SJCRH30 (cell line): ENCODE data around the gene ZNF451. TPM values are rescaled to one million over a fixed set of nuclear protein-coding genes. Genes with fewer than 3 reads are reported as not detected.
A peak's percentile ranks its signal among the peaks of the same experiment; 100 is the strongest.

Source experiments
- DNase-seq, 2 experiments: peaks; one replicate each; pipeline ENCODE4 v3.0.0-alpha.2; 2015 to 2020
- H3K27ac ChIP-seq: fragments of 250-450 bp; sonication (Bioruptor Pico); 2 replicates; pipeline ENCODE4 v1.5.1; 2020; ENCODE audit warnings: mild to moderate bottlenecking, moderate library complexity
- H3K27me3 ChIP-seq: fragments of 250-450 bp; sonication (Bioruptor Pico); 2 replicates; pipeline ENCODE4 v1.5.1; 2020; ENCODE audit warnings: mild to moderate bottlenecking, moderate library complexity
- H3K36me3 ChIP-seq: fragments of 250-450 bp; sonication (Bioruptor Pico); 2 replicates; pipeline ENCODE4 v1.5.1; 2020; ENCODE audit warnings: mild to moderate bottlenecking, moderate library complexity
- H3K4me1 ChIP-seq: fragments of 250-450 bp; sonication (Bioruptor Pico); 2 replicates; pipeline ENCODE4 v1.5.1; 2020; ENCODE audit warnings: mild to moderate bottlenecking, moderate library complexity
- H3K4me3 ChIP-seq: fragments of 250-450 bp; sonication (Bioruptor Pico); 2 replicates; pipeline ENCODE4 v1.5.1; 2020; ENCODE audit warnings: mild to moderate bottlenecking, moderate library complexity
- H3K9me3 ChIP-seq: fragments of 250-450 bp; sonication (Bioruptor Pico); replicated peaks from 2 replicates; pipeline ENCODE4 v1.5.1; 2020; ENCODE audit warnings: mild to moderate bottlenecking, moderate library complexity
- total RNA-seq: library from RNA; depleted of rRNA; stranded (reverse); fragments of >200 nt; shearing (Covaris generic); gene quantifications from 2 replicates; pipeline ENCODE4 v1.2.3, GENCODE V29; 2014

ZNF451 gene
- total RNA-seq, 1 experiment from 2014 or later: 40.3 TPM

- Histone ChIP-seq H3K4me1 (no peaks in the 10 kb centered on the region), H3K27me3 (no peaks in the 10 kb centered on the region), H3K4me3 (no peak overlapping the region), H3K27ac (no peak overlapping the region), H3K9me3 (no peaks in the 10 kb centered on the region), H3K36me3 (peaks cover 6% of the 10 kb centered on the region; the same call in 1 of the 2 replicates)
- DNase-seq: no peak
Observed at GRCh38 chr6:57159127-57159526, 69.1 kb downstream of the ZNF451 start.

GRCh38 chr6:57162028-57162427 lies 72.0 kb downstream of the ZNF451 start:
- no peaks in the 10 kb centered on the region for H3K27me3 ChIP-seq
- peaks cover 10% of the 10 kb centered on the region; the same call in 1 of the 2 replicates for H3K36me3 ChIP-seq
- peaks cover 3% of the 10 kb centered on the region; the same call in 1 of the 2 replicates for H3K9me3 ChIP-seq
- H3K27ac ChIP-seq: no peak overlapping the region
- no peak for DNase-seq
- H3K4me1 ChIP-seq: no peaks in the 10 kb centered on the region
- no peak overlapping the region for H3K4me3 ChIP-seq

GRCh38 chr6:57162516-57162915 lies 72.5 kb downstream of the ZNF451 start:
- Histone ChIP-seq H3K9me3 (peaks cover 3% of the 10 kb centered on the region; the same call in 1 of the 2 replicates), H3K4me1 (no peaks in the 10 kb centered on the region), H3K4me3 (no peak overlapping the region), H3K36me3 (peaks cover 10% of the 10 kb centered on the region; the same call in 1 of the 2 replicates), H3K27ac (no peak overlapping the region), H3K27me3 (no peaks in the 10 kb centered on the region)
- DNase-seq: no peak

GRCh38 chr6:57163956-57164355 lies 74.0 kb downstream of the ZNF451 start:
- no peak overlapping the region for H3K4me3 ChIP-seq
- peaks cover 3% of the 10 kb centered on the region; the same call in 1 of the 2 replicates for H3K9me3 ChIP-seq
- no peaks in the 10 kb centered on the region for H3K4me1 ChIP-seq
- peaks cover 7% of the 10 kb centered on the region; the same call in 1 of the 2 replicates for H3K36me3 ChIP-seq
- no peaks in the 10 kb centered on the region for H3K27me3 ChIP-seq
- no peak for DNase-seq
- no peak overlapping the region for H3K27ac ChIP-seq

GRCh38 chr6:57165080-57165479 lies 75.1 kb downstream of the ZNF451 start:
- Histone ChIP-seq H3K27me3 (no peaks in the 10 kb centered on the region), H3K4me1 (no peaks in the 10 kb centered on the region), H3K36me3 (peaks cover 7% of the 10 kb centered on the region; the same call in 1 of the 2 replicates), H3K4me3 (no peak overlapping the region), H3K27ac (no peak overlapping the region), H3K9me3 (peaks cover 3% of the 10 kb centered on the region; the same call in 1 of the 2 replicates)
- no peak for DNase-seq

DNA sequence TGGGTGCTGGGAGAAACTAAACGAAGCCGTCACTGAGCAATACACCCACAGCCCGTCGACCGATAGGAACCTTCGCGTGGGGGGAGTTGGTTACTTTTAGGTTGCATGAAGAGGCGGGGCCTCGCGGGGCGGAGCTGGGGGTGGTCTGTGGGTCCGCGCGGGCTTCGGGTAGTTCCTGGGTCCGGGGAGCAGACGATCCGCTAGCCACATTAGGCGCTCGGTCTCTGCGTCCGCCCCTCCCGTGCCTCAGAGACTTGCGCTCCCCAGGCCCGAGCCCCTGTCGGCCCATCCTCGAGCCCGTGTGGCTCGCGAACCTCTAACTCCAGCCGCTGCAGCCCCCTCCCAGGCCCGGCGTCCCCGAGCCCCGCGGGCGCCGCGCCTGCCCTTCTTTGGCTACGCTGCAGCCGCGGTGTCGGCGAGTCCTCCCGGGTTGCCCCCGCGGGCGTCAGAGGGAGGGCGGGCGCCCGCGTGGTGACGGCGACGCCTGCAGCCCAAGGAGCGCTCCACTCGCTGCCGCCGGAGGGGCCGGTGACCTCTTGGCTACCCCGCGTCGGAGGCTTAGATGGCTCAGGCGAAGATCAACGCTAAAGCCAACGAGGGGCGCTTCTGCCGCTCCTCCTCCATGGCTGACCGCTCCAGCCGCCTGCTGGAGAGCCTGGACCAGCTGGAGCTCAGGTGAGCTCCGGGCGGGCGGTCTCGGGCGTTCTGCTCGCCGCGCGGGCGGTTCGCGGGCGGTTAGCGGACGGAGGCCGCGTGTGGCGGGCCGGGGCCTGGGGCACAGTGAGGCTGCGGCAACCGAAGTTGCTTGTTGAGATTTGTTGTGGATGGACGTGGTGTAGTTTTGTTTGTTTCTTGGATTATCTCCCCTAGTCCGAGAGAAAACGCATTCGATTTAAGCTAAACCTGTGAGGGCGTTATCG lies 82.4 kb downstream of the ZNF451 start, which contains the start of gene BAG2:
TSS of gene BAG2 (plus strand) at position 191 of the 920 bp plus-strand sequence. CDS start at position 563, 372 bp downstream.
- Histone ChIP-seq H3K4me1 (peaks cover 8% of the 10 kb centered on the region), H3K27me3 (no peaks in the 10 kb centered on the region), H3K27ac (peak within 1 kb of the TSS; percentile 84), H3K4me3 (peak within 1 kb of the TSS; percentile 78), H3K36me3 (peaks cover 6% of the 10 kb centered on the region; the same call in 1 of the 2 replicates), H3K9me3 (no peaks in the 10 kb centered on the region)
- DNase-seq: peak; percentile 88 to 89

GRCh38 chr6:57173056-57173885 lies 83.3 kb downstream of the ZNF451 start:
- peaks cover 8% of the 10 kb centered on the region for H3K4me1 ChIP-seq
- peak; percentile 18 to 39 for DNase-seq
- H3K9me3 ChIP-seq: no peaks in the 10 kb centered on the region
- H3K27me3 ChIP-seq: no peaks in the 10 kb centered on the region
- peaks cover 6% of the 10 kb centered on the region; the same call in 1 of the 2 replicates for H3K36me3 ChIP-seq
- peak overlapping the region; percentile 78 for H3K4me3 ChIP-seq
- H3K27ac ChIP-seq: peak overlapping the region; percentile 84

DNA sequence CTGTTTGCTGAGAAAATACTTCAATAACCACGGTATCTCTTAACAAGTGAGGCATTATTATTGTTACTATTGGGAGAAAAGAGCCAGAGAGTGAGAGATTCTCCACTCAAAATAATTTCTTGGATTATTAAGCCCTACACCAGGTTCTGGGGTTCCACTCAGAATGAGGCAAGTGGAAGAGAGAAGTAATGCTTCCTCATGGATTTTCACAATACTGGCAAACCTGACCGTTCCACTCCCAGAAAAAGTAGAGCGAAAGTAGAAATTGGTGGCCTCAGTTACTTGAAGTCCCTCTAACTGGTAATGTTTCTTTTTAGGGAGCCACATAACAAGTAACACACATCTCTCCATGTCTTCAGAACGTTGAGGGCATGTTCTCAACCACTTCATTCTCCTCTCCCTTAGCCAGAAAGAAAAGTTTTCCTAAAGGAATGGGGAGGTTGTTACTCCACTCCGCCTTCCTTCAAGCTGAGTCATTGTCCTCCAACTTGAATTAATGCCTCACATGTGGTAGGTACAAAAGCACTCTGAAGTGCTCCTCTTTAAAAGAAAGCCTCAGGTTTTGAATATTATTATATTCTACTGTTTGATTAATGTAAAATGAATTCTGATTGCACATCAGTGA lies 84.0 kb downstream of the ZNF451 start:
- peaks cover 8% of the 10 kb centered on the region for H3K4me1 ChIP-seq
- no peak overlapping the region for H3K27ac ChIP-seq
- DNase-seq: peak in 1 of 2 experiments; percentile 11
- H3K27me3 ChIP-seq: no peaks in the 10 kb centered on the region
- no peaks in the 10 kb centered on the region for H3K9me3 ChIP-seq
- H3K36me3 ChIP-seq: peaks cover 6% of the 10 kb centered on the region; the same call in 1 of the 2 replicates
- peak overlapping the region; percentile 78 for H3K4me3 ChIP-seq

- H3K4me3 ChIP-seq: no peak overlapping the region
- H3K4me1 ChIP-seq: peaks cover 8% of the 10 kb centered on the region
- no peak for DNase-seq
- H3K9me3 ChIP-seq: no peaks in the 10 kb centered on the region
- no peak overlapping the region for H3K27ac ChIP-seq
- H3K27me3 ChIP-seq: no peaks in the 10 kb centered on the region
- peaks cover 6% of the 10 kb centered on the region; the same call in 1 of the 2 replicates for H3K36me3 ChIP-seq
Observed at GRCh38 chr6:57174511-57174907, 84.5 kb downstream of the ZNF451 start.

DNA sequence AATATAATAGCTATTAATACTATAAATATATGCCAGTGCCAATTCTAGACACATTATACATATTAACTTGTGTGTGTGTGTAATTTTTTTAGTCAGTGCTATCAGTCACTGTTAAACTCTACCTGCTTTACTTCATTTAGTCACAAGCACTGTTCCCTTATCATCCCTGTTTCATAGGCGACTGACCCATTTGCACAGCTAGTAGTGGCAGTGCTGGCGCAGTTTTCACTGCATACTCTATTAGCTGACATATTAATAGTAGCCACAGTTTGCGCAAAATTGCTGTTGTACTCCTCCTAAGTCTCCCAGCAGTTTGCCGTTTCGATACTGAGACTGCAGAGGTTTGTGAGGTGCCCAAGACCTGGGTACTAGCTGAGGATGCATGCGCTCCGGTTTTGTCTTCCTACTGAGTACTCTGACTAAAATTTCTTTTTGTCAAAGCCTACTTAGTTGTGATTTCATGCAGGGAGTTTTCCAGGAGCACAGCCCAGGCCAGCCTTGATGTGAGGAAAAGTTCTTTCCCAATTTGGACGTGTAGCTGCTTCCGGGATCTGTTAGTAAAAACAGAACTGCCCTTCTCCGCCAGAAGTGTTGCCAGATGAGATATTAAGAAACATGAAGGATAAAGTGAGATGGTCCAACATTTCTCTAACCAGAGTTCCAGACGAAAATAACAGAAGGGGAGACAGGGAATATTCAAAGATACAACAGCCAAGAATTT lies 87.7 kb downstream of the ZNF451 start:
- Histone ChIP-seq H3K4me1 (peaks cover 13% of the 10 kb centered on the region), H3K27me3 (no peaks in the 10 kb centered on the region), H3K9me3 (no peaks in the 10 kb centered on the region), H3K4me3 (no peak overlapping the region), H3K27ac (no peak overlapping the region), H3K36me3 (peaks cover 6% of the 10 kb centered on the region; the same call in 1 of the 2 replicates)
- no peak for DNase-seq

DNA sequence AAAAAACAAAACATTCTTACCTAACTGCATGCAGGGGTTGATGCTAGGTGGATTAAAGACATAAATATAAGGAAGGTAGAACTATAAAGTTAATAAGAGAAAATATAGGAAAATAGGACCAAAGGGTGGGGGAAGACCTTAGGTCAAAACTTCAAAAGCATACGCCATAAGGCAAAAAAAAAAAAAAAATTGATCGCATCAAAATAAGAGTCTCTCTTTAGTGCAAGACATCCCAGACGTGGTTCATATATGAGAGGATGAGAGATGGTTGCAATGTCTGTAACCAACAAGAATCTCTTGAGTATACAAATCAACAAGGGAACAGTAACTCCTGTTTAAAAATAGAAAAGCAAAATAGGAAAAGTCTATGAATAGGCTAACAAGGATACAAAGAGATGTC lies 90.6 kb downstream of the ZNF451 start:
- H3K27ac ChIP-seq: no peak overlapping the region
- H3K4me3 ChIP-seq: no peak overlapping the region
- peaks cover 2% of the 10 kb centered on the region; the same call in 1 of the 2 replicates for H3K36me3 ChIP-seq
- H3K9me3 ChIP-seq: no peaks in the 10 kb centered on the region
- no peaks in the 10 kb centered on the region for H3K27me3 ChIP-seq
- no peak for DNase-seq
- H3K4me1 ChIP-seq: peaks cover 4% of the 10 kb centered on the region; the same call in 1 of the 2 replicates

DNA sequence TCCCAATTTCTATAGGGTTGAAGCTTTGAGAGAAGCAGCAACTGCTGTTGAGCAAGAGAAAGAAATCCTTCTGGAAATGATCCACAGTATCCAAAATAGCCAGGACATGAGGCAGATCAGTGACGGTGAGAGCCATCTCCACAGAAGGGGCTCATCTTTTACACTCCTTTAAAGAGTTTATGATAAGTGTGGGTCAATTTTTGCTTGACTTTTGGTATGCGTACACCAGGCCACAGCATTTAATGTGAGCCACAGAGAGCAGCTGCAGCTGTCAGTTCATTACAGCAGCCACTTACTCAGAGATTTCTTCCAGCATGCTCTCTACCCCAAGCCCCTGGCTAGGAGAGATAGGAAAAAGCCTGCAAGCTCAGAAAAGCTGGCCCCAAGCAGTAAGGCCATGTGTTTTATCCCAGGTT lies 92.0 kb downstream of the ZNF451 start:
- H3K36me3 ChIP-seq: peaks cover 2% of the 10 kb centered on the region; the same call in 1 of the 2 replicates
- H3K9me3 ChIP-seq: no peaks in the 10 kb centered on the region
- H3K27ac ChIP-seq: peak overlapping the region; percentile 62
- H3K27me3 ChIP-seq: no peaks in the 10 kb centered on the region
- no peak overlapping the region for H3K4me3 ChIP-seq
- H3K4me1 ChIP-seq: peaks cover 4% of the 10 kb centered on the region; the same call in 1 of the 2 replicates
- DNase-seq: peak; percentile 69 to 84

DNA sequence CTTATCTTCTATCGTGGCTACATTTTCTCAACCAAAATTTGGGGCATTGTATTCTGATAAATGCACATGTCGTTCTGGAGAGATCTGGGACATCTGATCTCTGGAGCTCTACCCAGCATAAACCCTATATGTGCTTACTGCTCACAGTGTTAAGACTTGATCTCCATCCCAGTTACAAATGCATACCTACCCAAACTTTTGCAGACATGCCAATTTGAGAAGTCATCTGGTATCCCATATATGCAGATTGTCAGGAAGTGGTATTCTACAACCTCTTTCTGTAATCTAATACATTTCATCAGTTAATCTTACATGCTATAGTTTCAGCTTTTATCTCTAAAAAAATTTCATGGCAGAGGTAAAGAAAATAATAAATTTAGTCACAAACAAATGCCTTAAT lies 93.3 kb downstream of the ZNF451 start:
- peaks cover 4% of the 10 kb centered on the region; the same call in 1 of the 2 replicates for H3K4me1 ChIP-seq
- no peak for DNase-seq
- H3K4me3 ChIP-seq: no peak overlapping the region
- H3K27me3 ChIP-seq: no peaks in the 10 kb centered on the region
- H3K36me3 ChIP-seq: peaks cover 2% of the 10 kb centered on the region; the same call in 1 of the 2 replicates
- H3K27ac ChIP-seq: no peak overlapping the region
- no peaks in the 10 kb centered on the region for H3K9me3 ChIP-seq
